Activated naive CD4-positive, alpha-beta T cell treated with anti-CD3 and anti-CD28 coated beads, Interleukin-2, amount 50 U/mL, for 72 hours (primary cell): ENCODE measurements around the gene NPIPA1. TPM values are rescaled to one million over a fixed set of nuclear protein-coding genes. Genes with fewer than 3 reads are reported as not detected.
A peak's percentile ranks its signal among the peaks of the same experiment; 100 is the strongest.
"Not testable (repeated sequence)": the region's sequence is repeated elsewhere in the genome, so short reads cannot be mapped to it uniquely, and the experiment has no call there.

Source experiments
- ATAC-seq, 2 donors: fragments of 150-1000 bp; cut with Tn5 transposase; 2 replicates each; pipeline ENCODE4 v1.10.0; 2021; ENCODE audit warnings: mild to moderate bottlenecking in 2 of 2, moderate library complexity in 2 of 2
- DNase-seq, 2 donors: peaks; one replicate each; pipeline ENCODE4 v3.0.0; 2021 to 2022; ENCODE audit warnings: low spot score in 2 of 2
- H3K27ac Mint-ChIP-seq, 2 donors: one replicate each; pipeline ENCODE4 v1.8.0; 2022; ENCODE audit warnings: mild to moderate bottlenecking in 2 of 2, mixed read lengths in 2 of 2
- H3K36me3 Mint-ChIP-seq, 2 donors: one replicate each; pipeline ENCODE4 v1.8.0; 2022; ENCODE audit warnings: mixed read lengths in 2 of 2
- H3K9me3 Mint-ChIP-seq, 2 donors: one replicate each; pipeline ENCODE4 v1.8.0; 2022; ENCODE audit warnings: mixed read lengths in 2 of 2
- total RNA-seq, 2 donors: library from RNA; stranded (reverse); gene quantifications; one replicate each; pipeline ENCODE4 v1.2.3, GENCODE V29; 2022

Gene NPIPA1
- 100 to 1,000 TPM in 1 of 2 donors, 10 to 100 TPM in 1; 85.7 to 106 TPM for total RNA-seq

- H3K36me3 Mint-ChIP-seq, H3K27ac Mint-ChIP-seq, DNase-seq, ATAC-seq, H3K9me3 Mint-ChIP-seq: not testable (repeated sequence)
Measured at GRCh38 chr16:14937143-14937542, at the start of gene NPIPA1. TSS of gene NPIPA1 (plus strand) at chr16:14937443. CDS start at chr16:14937443, 0 bp downstream.

GRCh38 chr16:14892111-14892510, 45.1 kb upstream of the NPIPA1 start:
- ATAC-seq, H3K36me3 Mint-ChIP-seq, DNase-seq, H3K9me3 Mint-ChIP-seq, H3K27ac Mint-ChIP-seq: not testable (repeated sequence)

- H3K9me3 Mint-ChIP-seq, H3K36me3 Mint-ChIP-seq, DNase-seq, H3K27ac Mint-ChIP-seq, ATAC-seq: not testable (repeated sequence)
Measured at GRCh38 chr16:14895382-14895781, 41.9 kb upstream of the NPIPA1 start.

GRCh38 chr16:14896023-14896422, 41.2 kb upstream of the NPIPA1 start:
- ATAC-seq, H3K27ac Mint-ChIP-seq, H3K36me3 Mint-ChIP-seq, DNase-seq, H3K9me3 Mint-ChIP-seq: not testable (repeated sequence)

- H3K36me3 Mint-ChIP-seq, result not testable (repeated sequence)
- peak; percentile 56 to 75 for ATAC-seq
Measured at GRCh38 chr16:14897006-14897664, 40.1 kb upstream of the NPIPA1 start.

GRCh38 chr16:14898162-14898561, 39.1 kb upstream of the NPIPA1 start:
- not testable (repeated sequence) for H3K36me3 Mint-ChIP-seq

More at GRCh38 chr16:14897006-14897664, 40.1 kb upstream of the NPIPA1 start:
- not testable (repeated sequence) for H3K27ac Mint-ChIP-seq, DNase-seq, H3K9me3 Mint-ChIP-seq

GRCh38 chr16:14903191-14903957, 33.9 kb upstream of the NPIPA1 start:
- peak overlapping the region in 1 of 2 donors; percentile 46 for H3K27ac Mint-ChIP-seq
- not testable (repeated sequence) for H3K9me3 Mint-ChIP-seq
- ATAC-seq, result peak in 1 of 2 donors; percentile 99

More at GRCh38 chr16:14898162-14898561, 39.1 kb upstream of the NPIPA1 start:
- not testable (repeated sequence) for H3K9me3 Mint-ChIP-seq, H3K27ac Mint-ChIP-seq, ATAC-seq, DNase-seq

GRCh38 chr16:14909744-14910143, 27.5 kb upstream of the NPIPA1 start:
- peak in 1 of 2 donors; percentile 9 for ATAC-seq
- not testable (repeated sequence) for H3K27ac Mint-ChIP-seq, H3K9me3 Mint-ChIP-seq, DNase-seq, H3K36me3 Mint-ChIP-seq

More at GRCh38 chr16:14903191-14903957, 33.9 kb upstream of the NPIPA1 start:
- not testable (repeated sequence) for H3K36me3 Mint-ChIP-seq, DNase-seq

- not testable (repeated sequence) for H3K36me3 Mint-ChIP-seq, H3K9me3 Mint-ChIP-seq, H3K27ac Mint-ChIP-seq, DNase-seq
- peak; percentile 84 to 86 for ATAC-seq
Measured at GRCh38 chr16:14910833-14911629, 26.2 kb upstream of the NPIPA1 start.

- not testable (repeated sequence) for H3K27ac Mint-ChIP-seq, H3K9me3 Mint-ChIP-seq, H3K36me3 Mint-ChIP-seq, ATAC-seq
- DNase-seq, result peak; percentile 63 to 73
Measured at GRCh38 chr16:14911954-14912353, 25.3 kb upstream of the NPIPA1 start.

GRCh38 chr16:14912588-14912987, 24.7 kb upstream of the NPIPA1 start:
- not testable (repeated sequence) for ATAC-seq, H3K27ac Mint-ChIP-seq, H3K36me3 Mint-ChIP-seq, DNase-seq, H3K9me3 Mint-ChIP-seq

GRCh38 chr16:14918504-14918903, 18.7 kb upstream of the NPIPA1 start:
- ATAC-seq, H3K27ac Mint-ChIP-seq, H3K9me3 Mint-ChIP-seq, H3K36me3 Mint-ChIP-seq: not testable (repeated sequence)
- DNase-seq, result peak in 1 of 2 donors; percentile 49

GRCh38 chr16:14919837-14920600, 17.2 kb upstream of the NPIPA1 start:
- peak in 1 of 2 donors; percentile 35 for DNase-seq
- not testable (repeated sequence) for ATAC-seq, H3K36me3 Mint-ChIP-seq, H3K27ac Mint-ChIP-seq, H3K9me3 Mint-ChIP-seq

GRCh38 chr16:14922285-14922684, 15.0 kb upstream of the NPIPA1 start:
- not testable (repeated sequence) for H3K27ac Mint-ChIP-seq
- DNase-seq, result peak in 1 of 2 donors; percentile 6

GRCh38 chr16:14922968-14923367, 14.3 kb upstream of the NPIPA1 start:
- H3K36me3 Mint-ChIP-seq, H3K27ac Mint-ChIP-seq, H3K9me3 Mint-ChIP-seq, ATAC-seq: not testable (repeated sequence)
- peak in 1 of 2 donors; percentile 48 for DNase-seq

More at GRCh38 chr16:14922285-14922684, 15.0 kb upstream of the NPIPA1 start:
- not testable (repeated sequence) for H3K36me3 Mint-ChIP-seq, ATAC-seq, H3K9me3 Mint-ChIP-seq
